ENCODE results near the gene CDC42BPA.

DNA sequence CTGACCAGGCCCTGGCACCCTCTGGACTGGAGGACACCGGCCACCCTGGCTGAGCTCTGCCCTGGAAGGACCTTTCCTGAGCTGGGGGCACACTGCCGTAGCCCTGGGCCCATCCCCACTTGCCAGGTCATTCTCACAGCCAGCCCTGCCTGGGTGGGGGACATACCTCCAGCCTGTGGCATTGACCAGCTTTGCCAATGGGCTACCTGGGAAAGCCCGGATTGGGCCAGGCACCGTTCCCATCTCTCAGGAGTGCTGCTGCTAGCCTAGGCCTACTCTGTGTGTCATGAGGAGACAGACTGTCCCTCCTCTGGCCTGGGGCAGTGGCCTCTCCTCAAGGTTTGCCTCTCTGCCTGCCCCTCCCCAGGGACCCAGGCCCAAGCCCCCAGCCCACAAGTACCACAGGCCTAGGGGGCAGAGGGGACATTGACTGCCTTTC is 338.2 kb downstream of the CDC42BPA start:
- TF ChIP-seq, protein P1, sequence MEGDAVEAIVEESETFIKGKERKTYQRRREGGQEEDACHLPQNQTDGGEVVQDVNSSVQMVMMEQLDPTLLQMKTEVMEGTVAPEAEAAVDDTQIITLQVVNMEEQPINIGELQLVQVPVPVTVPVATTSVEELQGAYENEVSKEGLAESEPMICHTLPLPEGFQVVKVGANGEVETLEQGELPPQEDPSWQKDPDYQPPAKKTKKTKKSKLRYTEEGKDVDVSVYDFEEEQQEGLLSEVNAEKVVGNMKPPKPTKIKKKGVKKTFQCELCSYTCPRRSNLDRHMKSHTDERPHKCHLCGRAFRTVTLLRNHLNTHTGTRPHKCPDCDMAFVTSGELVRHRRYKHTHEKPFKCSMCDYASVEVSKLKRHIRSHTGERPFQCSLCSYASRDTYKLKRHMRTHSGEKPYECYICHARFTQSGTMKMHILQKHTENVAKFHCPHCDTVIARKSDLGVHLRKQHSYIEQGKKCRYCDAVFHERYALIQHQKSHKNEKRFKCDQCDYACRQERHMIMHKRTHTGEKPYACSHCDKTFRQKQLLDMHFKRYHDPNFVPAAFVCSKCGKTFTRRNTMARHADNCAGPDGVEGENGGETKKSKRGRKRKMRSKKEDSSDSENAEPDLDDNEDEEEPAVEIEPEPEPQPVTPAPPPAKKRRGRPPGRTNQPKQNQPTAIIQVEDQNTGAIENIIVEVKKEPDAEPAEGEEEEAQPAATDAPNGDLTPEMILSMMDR (IDR thresholded peaks at IDR 0.05; ENCODE audit: poor library complexity, severe bottlenecking): no peak
- TF ChIP-seq POLR2AphosphoS5 (IDR thresholded peaks at IDR 0.05) (no peak), EZH2 (IDR thresholded peaks at IDR 0.05; ENCODE audit: borderline replicate concordance, insufficient read depth, low read length, poor library complexity, severe bottlenecking) (no peak)
